ENCODE data around the gene CRIM1.

Gene CRIM1

GRCh38 chr2:36562240-36562639 lies 206.7 kb downstream of the CRIM1 start:
- H3K9me3 Mint-ChIP-seq = no peaks in the 10 kb centered on the region
- H3K4me1 Mint-ChIP-seq (ENCODE audit: low read depth) = no peaks in the 10 kb centered on the region
- H3K36me3 Mint-ChIP-seq (ENCODE audit: low read depth) = peaks cover 53% of the 10 kb centered on the region
- no peaks in the 10 kb centered on the region for H3K27me3 Mint-ChIP-seq
- H3K27ac Mint-ChIP-seq = no peak overlapping the region
- no peak overlapping the region for H3K4me3 Mint-ChIP-seq

DNA sequence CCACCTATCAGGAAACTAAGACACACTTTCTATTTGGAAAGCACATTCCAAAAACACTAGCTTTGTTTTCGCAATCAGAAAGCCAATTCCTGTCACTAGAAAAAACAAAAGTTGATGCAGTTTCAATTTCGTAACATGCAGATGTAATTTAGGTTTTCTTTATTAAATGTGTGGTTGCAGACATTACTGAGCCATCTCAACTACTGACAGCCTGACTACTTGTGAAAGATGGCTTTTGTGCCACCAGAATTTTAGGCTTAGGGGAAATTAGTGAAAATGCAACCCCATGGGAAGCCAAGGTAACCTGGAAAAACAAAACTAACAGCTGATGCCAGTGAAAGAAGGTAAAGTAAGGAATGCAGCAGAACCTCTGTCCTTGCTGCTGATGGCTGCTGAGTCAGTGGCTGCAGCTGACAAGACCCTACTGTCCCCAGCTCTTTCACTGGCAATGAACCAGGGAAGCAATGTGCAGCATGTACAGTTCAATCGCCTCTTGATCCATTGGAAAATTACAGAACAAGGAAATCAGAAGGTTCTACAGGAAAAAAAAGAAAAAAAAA lies 207.5 kb downstream of the CRIM1 start:
- no peak overlapping the region for H3K4me3 Mint-ChIP-seq
- no peaks in the 10 kb centered on the region for H3K9me3 Mint-ChIP-seq
- no peaks in the 10 kb centered on the region for H3K27me3 Mint-ChIP-seq
- no peaks in the 10 kb centered on the region for H3K4me1 Mint-ChIP-seq (ENCODE audit: low read depth)
- H3K27ac Mint-ChIP-seq = no peak overlapping the region
- peaks cover 60% of the 10 kb centered on the region for H3K36me3 Mint-ChIP-seq (ENCODE audit: low read depth)

DNA sequence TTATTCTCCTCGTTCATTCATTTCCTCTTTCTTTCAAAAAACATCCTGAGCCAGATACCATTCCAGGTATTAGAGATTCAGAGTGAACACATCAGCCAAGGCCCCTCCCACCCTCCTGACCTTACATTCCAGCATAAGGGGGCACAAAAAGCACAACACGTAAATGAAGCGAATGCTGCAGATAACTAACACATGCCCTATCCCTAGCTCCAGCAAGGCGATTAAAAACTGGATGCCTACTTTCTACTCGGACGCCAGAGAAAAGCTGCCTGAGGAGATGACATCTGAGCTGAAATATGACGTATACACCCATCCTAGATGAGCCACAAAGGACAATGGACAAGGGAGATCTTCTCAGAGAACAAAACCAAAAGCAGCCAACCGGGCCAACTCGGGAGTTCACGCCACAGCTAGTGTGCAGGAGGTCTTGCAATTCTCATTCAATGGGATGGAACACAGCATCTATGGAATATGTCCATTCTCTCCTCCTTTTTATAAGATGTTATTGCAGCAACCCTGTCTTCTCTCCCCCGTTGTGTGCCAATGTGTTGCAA lies 208.9 kb downstream of the CRIM1 start:
- H3K4me3 Mint-ChIP-seq = no peak overlapping the region
- no peaks in the 10 kb centered on the region for H3K4me1 Mint-ChIP-seq (ENCODE audit: low read depth)
- no peak overlapping the region for H3K27ac Mint-ChIP-seq
- H3K27me3 Mint-ChIP-seq = no peaks in the 10 kb centered on the region
- no peaks in the 10 kb centered on the region for H3K9me3 Mint-ChIP-seq
- H3K36me3 Mint-ChIP-seq (ENCODE audit: low read depth) = peaks cover 68% of the 10 kb centered on the region

DNA sequence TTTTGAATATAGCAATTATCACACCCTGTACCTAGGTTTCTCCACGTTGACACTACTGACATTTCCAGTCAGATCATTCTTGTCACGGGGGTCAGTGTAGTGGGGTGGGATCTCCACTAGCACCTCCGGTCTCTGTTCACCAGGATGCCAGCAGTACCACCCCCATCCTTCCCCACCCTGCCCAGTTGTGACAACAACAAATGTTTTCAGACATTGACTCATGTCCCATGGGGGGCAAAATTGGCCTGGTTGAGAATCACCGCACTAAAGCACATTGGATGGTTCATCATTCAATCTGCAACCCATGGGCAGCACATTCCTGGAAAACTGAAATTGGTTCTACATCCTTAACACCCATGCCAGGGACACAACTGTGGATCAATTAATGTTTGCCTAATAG lies 210.1 kb downstream of the CRIM1 start:
- H3K27ac Mint-ChIP-seq = no peak overlapping the region
- H3K36me3 Mint-ChIP-seq (ENCODE audit: low read depth) = peaks cover 61% of the 10 kb centered on the region
- H3K4me3 Mint-ChIP-seq = no peak overlapping the region
- H3K27me3 Mint-ChIP-seq = no peaks in the 10 kb centered on the region
- no peaks in the 10 kb centered on the region for H3K9me3 Mint-ChIP-seq
- H3K4me1 Mint-ChIP-seq (ENCODE audit: low read depth) = no peaks in the 10 kb centered on the region

- Mint-ChIP-seq H3K27ac (no peak overlapping the region), H3K4me3 (no peak overlapping the region), H3K4me1 (ENCODE audit: low read depth) (no peaks in the 10 kb centered on the region), H3K9me3 (no peaks in the 10 kb centered on the region), H3K36me3 (ENCODE audit: low read depth) (peaks cover 65% of the 10 kb centered on the region), H3K27me3 (no peaks in the 10 kb centered on the region)
Observed at GRCh38 chr2:36566887-36567286, 211.3 kb downstream of the CRIM1 start.

- no peaks in the 10 kb centered on the region for H3K9me3 Mint-ChIP-seq
- no peak overlapping the region for H3K27ac Mint-ChIP-seq
- H3K4me3 Mint-ChIP-seq = no peak overlapping the region
- H3K36me3 Mint-ChIP-seq (ENCODE audit: low read depth) = peaks cover 71% of the 10 kb centered on the region
- H3K27me3 Mint-ChIP-seq = no peaks in the 10 kb centered on the region
- H3K4me1 Mint-ChIP-seq (ENCODE audit: low read depth) = no peaks in the 10 kb centered on the region
Observed at GRCh38 chr2:36567711-36568408, 212.3 kb downstream of the CRIM1 start.

- no peaks in the 10 kb centered on the region for H3K9me3 Mint-ChIP-seq
Observed at GRCh38 chr2:36568516-36569246, 213.1 kb downstream of the CRIM1 start.

GRCh38 chr2:36569267-36569856 lies 213.8 kb downstream of the CRIM1 start:
- H3K4me1 Mint-ChIP-seq (ENCODE audit: low read depth) = no peaks in the 10 kb centered on the region
- H3K27me3 Mint-ChIP-seq = no peaks in the 10 kb centered on the region
- H3K27ac Mint-ChIP-seq = no peak overlapping the region
- no peak overlapping the region for H3K4me3 Mint-ChIP-seq
- H3K9me3 Mint-ChIP-seq = no peaks in the 10 kb centered on the region
- peaks cover 75% of the 10 kb centered on the region for H3K36me3 Mint-ChIP-seq (ENCODE audit: low read depth)

More at GRCh38 chr2:36568516-36569246, 213.1 kb downstream of the CRIM1 start:
- H3K4me3 Mint-ChIP-seq = no peak overlapping the region
- no peaks in the 10 kb centered on the region for H3K27me3 Mint-ChIP-seq
- H3K4me1 Mint-ChIP-seq (ENCODE audit: low read depth) = no peaks in the 10 kb centered on the region
- no peak overlapping the region for H3K27ac Mint-ChIP-seq
- H3K36me3 Mint-ChIP-seq (ENCODE audit: low read depth) = peaks cover 75% of the 10 kb centered on the region

DNA sequence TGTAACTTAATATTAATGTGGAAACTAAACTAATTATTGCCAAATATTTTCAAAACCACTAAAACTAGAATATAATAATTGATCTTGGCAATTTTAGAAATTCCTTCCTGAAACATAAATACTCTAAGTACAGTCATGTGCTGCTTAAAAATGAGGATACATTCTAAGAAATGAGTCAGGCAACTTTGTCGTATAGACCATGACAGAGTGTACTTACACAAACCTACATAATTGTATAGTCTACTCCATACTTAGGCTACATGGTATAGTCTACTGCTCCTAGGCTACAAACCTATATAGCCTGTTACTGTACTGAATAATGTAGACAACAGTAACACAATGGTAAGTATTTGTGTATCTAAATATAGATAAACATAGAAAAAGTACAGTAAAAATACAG lies 214.8 kb downstream of the CRIM1 start:
- Mint-ChIP-seq H3K9me3 (no peaks in the 10 kb centered on the region), H3K4me3 (no peak overlapping the region), H3K4me1 (ENCODE audit: low read depth) (no peaks in the 10 kb centered on the region), H3K27ac (no peak overlapping the region), H3K27me3 (no peaks in the 10 kb centered on the region), H3K36me3 (ENCODE audit: low read depth) (peaks cover 75% of the 10 kb centered on the region)

GRCh38 chr2:36572054-36572718 lies 216.6 kb downstream of the CRIM1 start:
- Mint-ChIP-seq H3K4me1 (ENCODE audit: low read depth) (no peaks in the 10 kb centered on the region), H3K9me3 (no peaks in the 10 kb centered on the region), H3K27me3 (no peaks in the 10 kb centered on the region), H3K27ac (no peak overlapping the region), H3K4me3 (no peak overlapping the region), H3K36me3 (ENCODE audit: low read depth) (peaks cover 64% of the 10 kb centered on the region)

GRCh38 chr2:36572719-36573059 lies 217.1 kb downstream of the CRIM1 start:
- no peak overlapping the region for H3K27ac Mint-ChIP-seq
- no peak overlapping the region for H3K4me3 Mint-ChIP-seq
- H3K36me3 Mint-ChIP-seq (ENCODE audit: low read depth) = peaks cover 62% of the 10 kb centered on the region

GRCh38 chr2:36573165-36573564 lies 217.6 kb downstream of the CRIM1 start:
- Mint-ChIP-seq H3K27me3 (no peaks in the 10 kb centered on the region), H3K4me1 (ENCODE audit: low read depth) (peaks cover under 1% of the 10 kb centered on the region), H3K27ac (no peak overlapping the region), H3K9me3 (no peaks in the 10 kb centered on the region), H3K36me3 (ENCODE audit: low read depth) (peaks cover 64% of the 10 kb centered on the region), H3K4me3 (no peak overlapping the region)

More at GRCh38 chr2:36572719-36573059, 217.1 kb downstream of the CRIM1 start:
- Mint-ChIP-seq H3K9me3 (no peaks in the 10 kb centered on the region), H3K27me3 (no peaks in the 10 kb centered on the region), H3K4me1 (ENCODE audit: low read depth) (no peaks in the 10 kb centered on the region)

- H3K4me1 Mint-ChIP-seq (ENCODE audit: low read depth) = peaks cover 11% of the 10 kb centered on the region
- H3K9me3 Mint-ChIP-seq = no peaks in the 10 kb centered on the region
- H3K36me3 Mint-ChIP-seq (ENCODE audit: low read depth) = peaks cover 65% of the 10 kb centered on the region
- no peak overlapping the region for H3K4me3 Mint-ChIP-seq
- H3K27me3 Mint-ChIP-seq = no peaks in the 10 kb centered on the region
- H3K27ac Mint-ChIP-seq = no peak overlapping the region
Observed at GRCh38 chr2:36574560-36574959, 219.0 kb downstream of the CRIM1 start.

GRCh38 chr2:36577884-36578283 lies 222.3 kb downstream of the CRIM1 start:
- Mint-ChIP-seq H3K27ac (no peak overlapping the region), H3K4me1 (ENCODE audit: low read depth) (peaks cover 11% of the 10 kb centered on the region), H3K36me3 (ENCODE audit: low read depth) (peaks cover 81% of the 10 kb centered on the region), H3K27me3 (no peaks in the 10 kb centered on the region), H3K9me3 (no peaks in the 10 kb centered on the region), H3K4me3 (no peak overlapping the region)

All from stimulated activated naive CD8-positive, alpha-beta T cell treated with anti-CD3 and anti-CD28 coated beads, Interleukin-15, Interleukin-2, amounts not matched to agents 100 ng/mL and 50 ng/mL, for 24 hours (primary cell).